Stimulated activated CD4-positive, alpha-beta T cell treated with anti-CD3 and anti-CD28 coated beads, Interleukin-15, amount 100 ng/mL, for 24 hours (primary cell): Measurements from ENCODE around the gene HOXA5.

Experiments used
- DNase-seq: peaks from one replicate; pipeline ENCODE4 v3.0.0-alpha.2; 2020

HOXA5 gene

GRCh38 chr7:27116031-27116961 lies 27.2 kb downstream of the HOXA5 start:
- no peak for DNase-seq

- DNase-seq = no peak
Measured at GRCh38 chr7:27115221-27116026, 28.1 kb downstream of the HOXA5 start.

- DNase-seq = no peak
Measured at GRCh38 chr7:27114881-27115220, 28.6 kb downstream of the HOXA5 start.

GRCh38 chr7:27113991-27114769 lies 29.3 kb downstream of the HOXA5 start:
- DNase-seq = no peak

GRCh38 chr7:27112955-27113949 lies 30.2 kb downstream of the HOXA5 start:
- no peak for DNase-seq

GRCh38 chr7:27112361-27112760 lies 31.1 kb downstream of the HOXA5 start:
- DNase-seq = no peak

GRCh38 chr7:27111751-27112277 lies 31.7 kb downstream of the HOXA5 start:
- DNase-seq = no peak

- DNase-seq = no peak
Measured at GRCh38 chr7:27111042-27111750, 32.3 kb downstream of the HOXA5 start.

GRCh38 chr7:27110186-27111031 lies 33.1 kb downstream of the HOXA5 start:
- no peak for DNase-seq

GRCh38 chr7:27109466-27110185 lies 33.9 kb downstream of the HOXA5 start:
- DNase-seq = no peak

GRCh38 chr7:27108390-27109127 lies 34.9 kb downstream of the HOXA5 start:
- no peak for DNase-seq

- DNase-seq = no peak
Measured at GRCh38 chr7:27107391-27108381, 35.8 kb downstream of the HOXA5 start.

- no peak for DNase-seq
Measured at GRCh38 chr7:27106901-27107240, 36.6 kb downstream of the HOXA5 start.

GRCh38 chr7:27106181-27106900 lies 37.1 kb downstream of the HOXA5 start:
- no peak for DNase-seq

GRCh38 chr7:27105301-27106031 lies 38.0 kb downstream of the HOXA5 start:
- DNase-seq = no peak
